ENCODE measurements around the gene CTSF.

CTSF gene

GRCh38 chr11:66600631-66601233, 32.3 kb upstream of the CTSF start:
- no peak overlapping the region for H3K9ac ChIP-seq (ENCODE audit: low read length)
- H3K9me3 ChIP-seq (ENCODE audit: insufficient read depth, low read length): no peaks in the 10 kb centered on the region
- no peak overlapping the region for H2AFZ ChIP-seq (ENCODE audit: low read depth, low read length, severe bottlenecking)
- no peak overlapping the region for H3K27ac ChIP-seq (ENCODE audit: low read depth, low read length)
- H3K79me2 ChIP-seq (ENCODE audit: insufficient read depth, low read length): no peaks in the 10 kb centered on the region
- TF ChIP-seq EZH2phosphoT487 (conservative IDR thresholded peaks at IDR 0.05; ENCODE audit: low read length): no peak
- TF ChIP-seq CTCF (IDR thresholded peaks at IDR 0.05; ENCODE audit: insufficient read depth, low read length, poor library complexity, severe bottlenecking): no peak
- no peak overlapping the region for H3K4me3 ChIP-seq (ENCODE audit: insufficient read depth, low read length, poor library complexity, severe bottlenecking)
- H3K9me2 ChIP-seq (replicated peaks; ENCODE audit: insufficient read depth, low read length): no peaks in the 10 kb centered on the region
- no peaks in the 10 kb centered on the region for H4K20me1 ChIP-seq (ENCODE audit: low read depth, low read length)
- no peak overlapping the region for H3K4me2 ChIP-seq (ENCODE audit: low read depth, low read length, poor library complexity, severe bottlenecking)
- no peaks in the 10 kb centered on the region for H3F3A ChIP-seq (ENCODE audit: insufficient read depth)
- H3K27me3 ChIP-seq (ENCODE audit: low read length): no peaks in the 10 kb centered on the region
- no peaks in the 10 kb centered on the region for H3K36me3 ChIP-seq (ENCODE audit: low read length)

- H3K9ac ChIP-seq (ENCODE audit: low read length): no peak overlapping the region
- no peak overlapping the region for H3K27ac ChIP-seq (ENCODE audit: low read depth, low read length)
- no peak overlapping the region for H2AFZ ChIP-seq (ENCODE audit: low read depth, low read length, severe bottlenecking)
- no peak overlapping the region for H3K4me2 ChIP-seq (ENCODE audit: low read depth, low read length, poor library complexity, severe bottlenecking)
- H4K20me1 ChIP-seq (ENCODE audit: low read depth, low read length): no peaks in the 10 kb centered on the region
- H3K9me2 ChIP-seq (replicated peaks; ENCODE audit: insufficient read depth, low read length): no peaks in the 10 kb centered on the region
- no peaks in the 10 kb centered on the region for H3K27me3 ChIP-seq (ENCODE audit: low read length)
- no peaks in the 10 kb centered on the region for H3K79me2 ChIP-seq (ENCODE audit: insufficient read depth, low read length)
- no peaks in the 10 kb centered on the region for H3K36me3 ChIP-seq (ENCODE audit: low read length)
- H3K4me3 ChIP-seq (ENCODE audit: insufficient read depth, low read length, poor library complexity, severe bottlenecking): no peak overlapping the region
- no peak for TF ChIP-seq EZH2phosphoT487 (conservative IDR thresholded peaks at IDR 0.05; ENCODE audit: low read length)
- no peak for TF ChIP-seq CTCF (IDR thresholded peaks at IDR 0.05; ENCODE audit: insufficient read depth, low read length, poor library complexity, severe bottlenecking)
- no peaks in the 10 kb centered on the region for H3F3A ChIP-seq (ENCODE audit: insufficient read depth)
- H3K9me3 ChIP-seq (ENCODE audit: insufficient read depth, low read length): no peaks in the 10 kb centered on the region
These were observed 31.8 kb upstream of the CTSF start for GRCh38 chr11:66600219-66600618.

- no peak overlapping the region for H3K9ac ChIP-seq (ENCODE audit: low read length)
- no peak overlapping the region for H3K4me2 ChIP-seq (ENCODE audit: low read depth, low read length, poor library complexity, severe bottlenecking)
- H3K27me3 ChIP-seq (ENCODE audit: low read length): no peaks in the 10 kb centered on the region
- no peak overlapping the region for H3K27ac ChIP-seq (ENCODE audit: low read depth, low read length)
- no peaks in the 10 kb centered on the region for H3K9me2 ChIP-seq (replicated peaks; ENCODE audit: insufficient read depth, low read length)
- H3K36me3 ChIP-seq (ENCODE audit: low read length): no peaks in the 10 kb centered on the region
- no peaks in the 10 kb centered on the region for H3K9me3 ChIP-seq (ENCODE audit: insufficient read depth, low read length)
- H3K4me3 ChIP-seq (ENCODE audit: insufficient read depth, low read length, poor library complexity, severe bottlenecking): no peak overlapping the region
- H4K20me1 ChIP-seq (ENCODE audit: low read depth, low read length): no peaks in the 10 kb centered on the region
- H2AFZ ChIP-seq (ENCODE audit: low read depth, low read length, severe bottlenecking): no peak overlapping the region
- H3F3A ChIP-seq (ENCODE audit: insufficient read depth): no peaks in the 10 kb centered on the region
- no peaks in the 10 kb centered on the region for H3K79me2 ChIP-seq (ENCODE audit: insufficient read depth, low read length)
- TF ChIP-seq CTCF (IDR thresholded peaks at IDR 0.05; ENCODE audit: insufficient read depth, low read length, poor library complexity, severe bottlenecking): no peak
- no peak for TF ChIP-seq EZH2phosphoT487 (conservative IDR thresholded peaks at IDR 0.05; ENCODE audit: low read length)
These were observed 30.6 kb upstream of the CTSF start for GRCh38 chr11:66598993-66599392.
